GM19324 (cell line): ENCODE results near the gene HLA-DMA.

Experiments
- ATAC-seq: cut with Tn5 transposase; IDR thresholded peaks from one replicate; pipeline ENCODE4 v1.9.1; 2021; ENCODE audit warnings: mild to moderate bottlenecking, moderate library complexity; ENCODE audit not compliant: unreplicated experiment, low FRiP score

The HLA-DMA gene

DNA sequence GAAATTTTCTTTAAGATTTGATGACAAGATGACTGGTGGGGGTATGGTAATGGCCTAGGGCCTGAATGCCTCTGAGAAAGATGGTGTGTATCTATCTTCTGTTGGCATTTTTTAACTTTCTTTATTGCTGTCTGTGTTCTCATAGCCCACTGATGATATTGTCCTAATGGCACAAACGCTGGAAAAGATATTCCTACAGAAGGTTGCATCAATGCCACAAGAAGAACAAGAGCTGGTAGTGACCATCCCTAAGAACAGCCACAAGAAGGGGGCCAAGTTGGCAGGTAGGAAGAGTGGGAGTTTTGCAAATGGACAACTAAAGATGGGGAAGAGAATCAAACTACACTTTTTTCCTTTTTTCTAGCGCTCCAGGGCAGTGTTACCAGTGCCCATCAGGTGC is 23.0 kb upstream of the HLA-DMA start:
- ATAC-seq, result no peak

DNA sequence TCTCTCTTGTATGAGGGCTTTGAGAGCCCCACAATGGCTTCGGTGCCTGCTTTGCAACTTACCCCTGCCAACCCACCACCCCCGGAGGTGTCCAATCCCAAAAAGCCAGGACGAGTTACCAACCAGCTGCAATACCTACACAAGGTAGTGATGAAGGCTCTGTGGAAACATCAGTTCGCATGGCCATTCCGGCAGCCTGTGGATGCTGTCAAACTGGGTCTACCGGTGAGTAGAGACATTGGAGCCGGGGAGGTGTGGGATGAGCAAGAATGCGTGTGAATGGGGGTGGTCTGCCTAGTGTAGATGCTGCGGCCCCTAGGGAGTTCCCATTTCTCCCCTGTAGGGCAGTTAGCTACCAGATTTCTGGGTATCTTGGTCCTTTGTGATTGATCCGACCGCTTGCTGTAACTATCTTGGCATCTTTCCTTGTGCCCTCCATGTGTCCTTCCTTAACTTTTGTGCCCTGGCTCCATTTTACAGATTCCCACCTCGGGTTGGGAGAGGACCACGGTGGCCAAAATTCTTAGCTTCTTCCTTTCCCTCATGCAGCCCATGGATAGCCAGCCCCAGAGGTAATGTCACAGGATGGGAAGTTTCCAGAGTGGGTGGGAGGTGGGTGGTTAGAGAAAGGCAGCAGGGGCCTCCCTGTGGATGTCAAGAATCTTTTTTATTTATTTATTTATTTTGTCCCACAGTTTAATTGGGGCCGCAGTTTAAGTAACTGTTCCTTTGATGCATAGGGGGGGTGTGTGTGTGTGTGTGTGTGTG is 21.8 kb upstream of the HLA-DMA start:
- ATAC-seq, result no peak

DNA sequence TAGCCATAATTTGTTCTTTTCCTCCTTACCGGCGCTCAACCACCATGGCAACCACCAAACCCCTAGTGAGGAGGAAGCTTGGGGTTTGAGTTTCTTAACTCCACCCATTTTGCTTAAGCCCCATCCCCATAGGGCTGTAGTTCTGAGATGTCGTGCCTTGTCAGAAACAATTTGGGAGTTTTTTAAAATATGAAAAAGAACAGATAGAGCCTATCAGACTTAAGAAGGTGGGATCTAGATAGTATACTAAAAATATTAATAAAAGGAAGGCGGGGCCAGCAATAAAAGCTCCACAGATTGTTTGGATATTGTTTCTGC is 21.1 kb upstream of the HLA-DMA start:
- ATAC-seq, result no peak

DNA sequence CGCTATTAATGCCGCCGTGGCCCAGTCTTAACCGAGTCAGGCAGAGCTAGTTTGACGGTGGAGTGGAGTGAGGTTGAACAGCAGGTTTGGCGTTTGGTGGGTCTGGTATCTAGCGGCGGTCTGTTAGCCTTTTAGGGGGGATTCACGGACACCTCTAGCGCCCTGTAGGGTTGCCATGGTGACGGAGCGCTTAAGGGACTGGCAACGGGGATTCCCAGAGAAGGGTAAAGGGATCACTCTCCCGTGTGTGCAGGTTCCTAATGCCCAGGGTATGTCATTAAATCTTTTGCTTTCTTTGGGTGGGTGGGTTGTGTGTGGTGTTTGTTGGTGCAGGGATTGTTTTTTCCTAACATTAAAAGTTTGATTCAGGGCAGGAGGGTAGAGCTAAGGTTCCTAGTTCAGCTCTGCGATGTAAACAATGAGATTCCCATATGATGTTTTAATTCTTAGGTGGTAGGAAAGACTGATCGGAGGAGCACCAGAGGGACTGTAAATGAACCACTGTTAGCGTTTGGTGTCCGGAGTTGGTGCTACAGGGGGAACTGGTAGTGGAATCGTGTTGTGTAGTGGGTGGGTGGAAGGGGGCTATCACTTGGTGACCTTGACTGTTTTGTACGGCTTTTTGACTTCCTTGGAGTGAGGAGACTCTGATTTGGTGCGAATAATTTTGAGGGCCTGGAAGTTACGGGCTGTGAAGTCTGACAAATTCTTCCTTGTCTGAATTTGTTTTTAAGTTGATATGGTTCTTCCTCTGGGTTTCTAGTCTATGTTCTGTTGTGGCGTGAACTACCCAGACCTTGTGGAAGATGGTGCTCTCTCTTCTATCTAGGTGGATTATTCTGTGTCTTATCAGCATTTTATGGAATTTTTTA is 20.5 kb upstream of the HLA-DMA start:
- no peak for ATAC-seq

DNA sequence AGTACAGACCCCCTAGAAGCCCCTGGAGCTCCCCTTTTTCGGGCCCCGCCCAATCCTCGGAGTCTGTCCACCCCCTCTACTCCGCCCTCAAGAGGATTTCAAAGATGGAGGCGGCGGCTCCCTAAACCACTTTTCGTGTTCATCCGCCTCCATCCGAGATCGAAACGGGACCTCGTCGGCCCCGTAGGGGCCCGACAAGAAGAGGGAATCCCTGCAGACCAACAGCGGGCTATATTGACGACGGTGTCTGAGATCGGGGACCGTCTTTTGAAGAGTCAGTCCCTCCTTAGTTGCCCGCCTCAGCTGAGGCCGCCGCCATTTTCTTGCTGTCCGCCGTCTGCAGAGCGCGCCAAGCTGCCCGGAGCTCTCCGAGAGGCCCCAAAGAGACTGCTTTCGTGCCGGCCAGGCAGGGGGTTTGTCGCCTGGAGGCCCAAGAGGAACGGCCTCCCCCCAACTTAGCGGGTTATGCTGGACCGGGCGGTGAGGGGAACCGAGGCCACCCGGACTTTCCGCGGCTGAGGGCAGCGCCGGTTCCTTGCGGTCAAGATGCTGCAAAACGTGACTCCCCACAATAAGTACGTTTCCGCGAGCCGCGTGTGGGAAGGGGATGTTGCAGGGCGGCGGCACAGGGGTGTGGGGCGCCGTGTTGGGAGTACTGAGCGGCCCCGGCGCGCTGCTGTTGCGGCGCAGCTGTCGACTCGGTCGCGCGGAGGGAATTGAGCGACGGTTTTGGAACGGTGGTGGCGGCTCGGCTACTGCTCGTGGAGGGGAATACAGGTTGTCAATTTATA is 19.7 kb upstream of the HLA-DMA start:
- ATAC-seq, result no peak

DNA sequence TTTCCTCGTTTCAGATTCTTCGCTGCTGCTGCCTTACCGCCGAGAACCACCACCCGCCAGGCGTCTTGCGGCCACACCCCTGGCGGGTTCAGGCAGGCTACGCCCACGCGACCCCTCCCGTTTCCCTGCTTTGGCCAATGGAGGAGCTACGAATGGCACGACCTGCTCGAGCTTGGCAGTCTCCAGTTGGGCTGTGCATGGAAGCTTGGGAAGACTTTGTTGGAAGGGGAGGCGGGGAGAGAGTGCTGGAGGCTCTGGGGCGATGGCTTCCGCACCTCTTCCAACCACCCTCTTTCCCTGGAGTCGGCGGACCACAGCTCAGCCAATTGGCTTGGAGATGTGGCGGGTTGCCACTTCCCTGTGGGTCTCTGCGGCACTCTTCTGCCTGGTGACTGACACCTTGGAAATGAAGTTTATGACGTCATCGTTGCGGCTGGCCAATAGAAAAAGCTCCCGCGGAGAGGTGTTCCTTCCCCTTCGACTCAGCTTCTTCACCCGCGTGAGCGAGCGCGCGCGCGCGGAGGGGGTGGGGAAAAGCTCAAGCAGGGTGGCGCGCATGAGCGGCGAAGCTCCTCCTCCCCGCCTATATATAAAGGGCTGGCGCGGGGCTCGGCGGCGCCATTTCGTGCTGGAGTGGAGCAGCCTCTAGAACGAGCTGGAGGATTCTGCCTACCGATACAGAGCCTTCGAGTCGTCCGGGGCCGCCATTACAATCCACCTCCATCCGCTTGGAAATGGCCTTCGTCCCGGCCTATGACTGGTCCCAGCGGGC is 18.9 kb upstream of the HLA-DMA start:
- ATAC-seq, result peak; percentile 49

DNA sequence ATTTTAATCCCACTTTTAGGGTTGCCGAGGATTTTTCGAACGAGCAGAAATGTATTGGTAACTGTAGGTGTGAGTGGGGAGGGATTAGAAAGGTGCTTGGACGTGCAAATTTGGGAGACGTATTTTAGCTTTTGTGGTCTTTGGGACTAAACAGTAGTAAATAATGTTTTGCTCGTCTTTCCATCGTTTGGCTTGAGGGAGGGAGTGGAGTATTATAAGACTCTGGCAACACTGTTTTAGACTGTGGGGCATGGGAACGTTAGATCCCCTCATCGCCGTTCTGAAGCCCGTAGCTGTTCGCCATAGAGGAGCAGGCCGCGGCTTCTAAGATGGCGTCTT is 18.3 kb upstream of the HLA-DMA start:
- ATAC-seq, result no peak

DNA sequence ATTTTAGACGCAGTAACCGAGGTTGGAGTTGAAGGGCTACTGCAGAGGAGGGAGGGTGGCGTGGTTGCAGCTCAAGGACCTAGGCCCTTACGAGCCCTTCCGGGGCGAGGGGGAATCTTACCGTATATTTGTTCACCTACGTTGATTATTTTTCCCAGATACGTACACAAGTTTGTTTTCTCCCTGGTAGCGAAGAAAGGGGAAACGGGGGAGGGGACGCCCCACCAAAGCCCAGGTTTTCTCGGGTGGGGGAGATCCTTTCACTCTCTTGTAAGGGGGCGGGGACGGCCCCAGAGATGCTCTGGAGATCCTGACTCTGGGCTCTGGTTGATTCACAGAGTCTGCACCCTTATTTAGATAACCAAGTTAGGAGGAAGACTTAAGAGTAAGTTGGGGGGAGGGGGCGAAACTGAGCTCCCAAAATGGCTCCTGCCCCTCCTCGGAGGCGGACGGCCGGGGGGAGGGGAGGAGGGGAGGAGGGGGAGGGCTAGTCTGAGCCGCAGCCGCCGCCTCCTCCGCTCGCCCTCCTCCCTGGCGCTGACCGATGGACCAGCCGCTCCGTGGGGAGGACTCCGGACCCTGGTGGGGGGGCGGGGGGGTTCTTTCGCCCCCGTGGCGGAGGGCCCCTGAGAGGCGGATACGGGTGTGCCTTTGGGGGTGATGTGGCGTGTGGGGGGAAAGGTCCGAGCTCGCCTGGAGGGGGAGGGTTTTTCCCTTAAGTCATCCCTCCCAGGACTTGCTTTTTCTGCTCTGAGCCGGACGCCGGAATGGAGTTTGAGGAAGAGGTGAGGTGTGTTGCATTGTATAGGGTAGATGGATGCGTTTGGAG is 17.7 kb upstream of the HLA-DMA start:
- ATAC-seq, result no peak

DNA sequence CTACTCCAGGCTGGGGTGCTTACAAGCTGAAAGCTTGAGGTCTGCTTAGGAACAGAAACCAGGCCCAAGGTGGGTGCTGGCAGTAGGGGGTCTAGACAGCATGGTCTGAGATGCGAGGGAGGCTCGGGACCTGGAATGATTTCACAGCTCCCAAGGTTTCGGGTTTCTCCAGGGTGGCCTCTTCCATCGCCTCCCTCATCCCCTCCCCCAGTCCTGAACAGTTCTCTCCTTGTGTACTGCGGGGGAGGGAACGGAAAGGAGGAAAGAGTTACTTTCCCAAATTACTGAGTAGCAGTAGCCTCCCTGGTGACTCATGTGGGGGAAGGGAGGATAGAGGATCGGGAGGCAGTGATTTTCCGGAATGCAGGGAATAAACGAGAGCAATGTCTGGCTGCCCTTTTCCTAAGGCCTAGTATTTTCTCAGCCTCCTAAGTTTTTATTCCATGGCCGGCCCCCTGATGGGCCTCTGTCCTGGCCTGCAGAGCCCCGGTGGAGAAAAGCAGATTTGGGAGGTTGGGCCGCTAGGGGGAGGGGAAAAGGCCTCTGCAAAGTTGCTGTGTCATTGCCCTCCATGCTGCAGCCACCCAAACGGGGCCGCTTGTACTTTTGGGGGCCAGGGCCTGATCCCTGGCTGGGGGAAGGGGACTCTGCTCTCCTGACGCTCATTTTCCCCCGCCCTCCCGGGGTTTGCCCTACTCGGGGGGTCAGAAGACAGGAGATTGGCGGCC is 17.0 kb upstream of the HLA-DMA start:
- ATAC-seq, result no peak

DNA sequence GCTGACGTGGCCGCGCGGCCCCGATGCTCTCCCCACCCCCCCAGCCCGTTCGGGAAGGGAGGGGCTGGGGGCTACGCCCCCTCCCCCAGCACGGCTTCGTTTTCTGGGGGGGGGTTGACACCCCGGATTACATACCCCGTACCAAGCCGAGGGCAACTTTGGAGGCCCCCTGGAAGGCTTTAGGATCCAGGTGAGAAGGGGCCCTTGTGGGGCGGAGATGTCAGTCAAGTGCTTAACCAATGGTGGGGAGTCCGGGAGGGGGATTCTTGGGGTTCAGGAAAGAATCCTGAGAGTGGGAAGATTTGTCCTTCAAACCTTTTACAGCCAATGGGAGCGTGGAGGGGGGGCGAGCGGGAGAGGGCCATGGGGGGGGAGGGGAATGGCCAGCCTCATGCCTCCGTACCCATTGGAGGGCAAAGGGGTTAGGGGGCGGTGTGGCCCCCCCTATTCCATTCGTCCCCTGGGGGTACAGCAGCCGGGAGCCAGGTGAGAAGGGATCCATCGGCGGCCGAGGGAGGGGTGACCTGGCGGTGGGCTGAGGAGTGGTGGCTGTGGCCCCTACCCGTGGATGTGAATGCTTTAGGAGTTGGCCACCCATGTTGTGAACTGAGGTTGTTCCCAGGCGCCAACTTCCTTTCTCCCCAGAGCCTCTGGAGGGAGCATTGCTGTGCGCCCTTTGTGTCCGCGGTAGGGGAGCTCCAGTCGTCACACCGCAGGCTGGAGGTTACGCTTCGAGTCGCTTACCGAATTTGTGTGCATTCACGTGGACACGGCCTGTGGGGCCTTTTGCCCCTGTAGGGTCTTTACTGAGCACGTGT is 16.2 kb upstream of the HLA-DMA start:
- no peak for ATAC-seq

DNA sequence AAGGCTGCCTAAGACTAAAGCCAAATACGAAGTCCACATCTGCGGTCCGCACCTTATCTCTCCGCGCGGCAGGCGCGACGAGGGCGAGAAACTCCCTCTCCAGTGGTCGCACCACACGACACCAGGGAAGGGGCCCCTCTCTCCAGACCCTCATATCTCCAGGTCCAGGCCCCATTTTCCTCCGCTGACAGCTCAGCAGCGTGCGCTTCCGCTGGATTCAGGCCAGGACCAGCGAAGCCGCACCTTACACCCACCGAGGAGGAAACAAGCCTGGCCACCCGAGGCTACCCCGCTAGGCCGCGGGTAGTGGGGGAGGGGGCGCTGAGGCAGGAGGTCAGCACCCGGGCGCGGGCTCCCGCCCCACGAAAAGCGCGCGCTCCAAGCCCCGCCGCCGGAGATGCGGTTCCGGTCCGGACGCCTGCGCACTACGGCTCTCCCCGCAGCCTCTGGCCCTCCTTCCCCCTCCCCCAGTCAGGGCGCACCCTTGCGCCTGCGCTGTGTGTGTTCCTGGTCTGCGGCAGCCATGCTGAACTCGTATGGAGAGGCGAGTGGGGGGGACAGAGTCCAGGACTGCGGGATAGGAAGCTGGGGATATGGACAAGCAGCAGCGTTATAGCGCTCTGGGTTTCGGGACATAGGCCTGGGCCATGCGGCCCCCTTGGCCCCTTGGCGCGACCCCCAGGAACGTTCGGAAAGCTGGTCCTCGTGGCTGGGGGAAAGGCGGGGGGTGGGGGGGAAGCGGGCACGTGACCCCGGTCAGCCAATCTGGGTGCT is 15.4 kb upstream of the HLA-DMA start, which contains the start of gene BRD2:
Gene BRD2, plus strand, starts transcription at position 502 of the 774 bp plus-strand sequence. CDS start 4,305 bp downstream, outside the sequence.
- peak; percentile 42 for ATAC-seq

DNA sequence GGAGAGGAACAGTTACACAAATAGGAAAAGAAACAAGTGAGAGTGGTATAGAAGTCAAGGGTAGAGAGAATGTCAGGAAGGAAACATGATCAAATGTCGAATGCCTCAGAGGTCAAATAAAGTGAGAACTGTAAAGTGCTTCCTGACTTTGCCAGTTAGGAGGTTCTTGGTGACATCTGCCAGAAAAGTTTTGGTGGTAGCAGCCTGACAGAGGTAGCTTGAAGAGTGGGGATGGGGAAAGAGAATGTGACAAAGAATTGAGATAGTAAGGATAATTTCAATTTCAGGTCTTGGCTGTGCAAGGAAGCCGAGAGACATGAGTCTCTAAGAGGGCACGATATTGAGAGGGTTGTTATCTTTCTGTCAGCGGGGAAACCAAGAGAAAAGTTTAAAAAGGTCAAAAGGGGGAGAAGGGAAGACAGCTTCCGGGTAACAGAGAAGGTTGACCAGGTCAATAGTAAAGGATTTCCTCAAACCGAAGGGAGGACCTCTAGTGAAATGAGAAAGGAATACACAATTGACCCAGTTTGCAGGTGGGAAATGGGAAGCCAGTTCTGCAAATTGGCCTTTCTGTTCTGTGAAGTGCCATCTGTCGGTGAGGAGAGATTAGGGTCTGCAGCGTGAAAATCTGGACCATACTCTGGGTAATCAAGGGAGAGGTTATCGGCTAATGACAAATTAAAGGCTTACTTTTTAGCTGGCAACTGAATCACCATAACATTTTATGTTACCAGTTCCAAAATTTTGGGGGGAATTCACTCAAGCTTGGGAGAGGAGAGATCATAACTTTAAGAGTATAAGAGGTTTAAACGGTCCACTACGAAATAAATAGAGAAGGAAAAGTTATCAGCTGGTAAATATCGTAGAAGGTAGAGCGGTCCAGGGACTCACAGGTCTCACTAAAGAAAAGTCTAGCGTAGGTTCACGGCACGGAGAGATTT is 14.5 kb upstream of the HLA-DMA start:
- no peak for ATAC-seq

DNA sequence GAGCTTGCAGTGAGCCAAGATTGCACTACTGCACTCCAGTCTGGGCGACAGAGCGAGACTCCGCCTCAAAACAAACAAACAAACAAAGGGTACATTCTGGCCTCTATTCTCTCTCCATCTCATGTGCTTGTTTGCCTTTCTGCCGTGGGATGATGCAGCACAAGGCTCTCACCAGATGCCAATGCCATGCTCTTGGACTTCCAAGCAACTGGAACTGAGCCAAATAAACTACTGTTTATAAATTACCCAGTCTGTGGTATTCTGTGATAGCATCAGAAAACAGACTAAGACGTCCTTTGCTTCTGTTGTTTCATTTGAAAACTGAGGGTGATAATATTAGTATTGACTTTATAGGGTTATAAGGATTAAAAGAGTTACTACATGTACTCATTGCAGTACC is 11.9 kb upstream of the HLA-DMA start:
- no peak for ATAC-seq

DNA sequence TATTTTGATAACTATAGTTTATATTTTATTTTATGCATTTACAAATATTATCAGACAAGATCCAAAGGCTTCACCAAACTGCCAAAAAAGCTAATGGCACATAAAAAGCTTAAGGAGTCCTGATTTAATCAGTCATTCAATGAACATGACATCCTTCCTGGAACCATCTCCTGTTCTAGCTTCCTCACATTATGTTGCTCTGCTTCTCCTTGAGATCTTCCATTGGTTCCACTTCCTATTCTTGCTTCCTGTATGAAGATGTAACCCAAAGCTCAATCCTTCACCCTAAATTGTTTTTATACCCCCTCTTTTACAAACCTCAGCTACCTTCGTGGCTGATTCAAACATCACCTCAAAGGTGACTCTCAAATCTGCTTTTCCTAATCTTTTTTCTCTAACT is 11.0 kb upstream of the HLA-DMA start:
- no peak for ATAC-seq

DNA sequence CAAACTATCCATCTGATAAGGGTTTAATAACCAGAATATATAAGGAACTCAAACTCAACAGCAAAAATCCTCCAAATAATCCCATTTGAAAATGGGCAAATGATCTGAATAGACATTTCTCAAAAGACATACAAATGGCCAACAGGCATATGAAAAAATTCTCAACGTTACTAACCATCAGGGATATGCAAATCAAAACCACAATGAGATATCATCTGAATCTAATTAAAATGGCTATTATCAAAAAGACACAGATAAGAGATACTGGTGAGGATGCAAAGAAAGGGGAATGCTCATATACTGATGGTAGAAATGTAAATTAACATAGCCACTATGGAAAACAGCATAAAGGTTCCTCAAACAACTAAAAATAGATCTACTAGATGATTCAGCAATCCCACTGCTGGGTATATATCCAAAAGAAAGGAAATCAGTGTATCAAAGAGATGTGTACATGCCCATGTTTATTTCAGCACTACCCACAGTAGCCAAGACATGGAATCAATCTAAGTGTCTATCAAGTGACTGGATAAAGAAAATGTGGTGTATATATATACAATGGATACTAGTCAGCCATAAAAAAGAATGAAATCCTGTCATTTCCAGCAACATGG is 9.4 kb upstream of the HLA-DMA start:
- ATAC-seq, result no peak

DNA sequence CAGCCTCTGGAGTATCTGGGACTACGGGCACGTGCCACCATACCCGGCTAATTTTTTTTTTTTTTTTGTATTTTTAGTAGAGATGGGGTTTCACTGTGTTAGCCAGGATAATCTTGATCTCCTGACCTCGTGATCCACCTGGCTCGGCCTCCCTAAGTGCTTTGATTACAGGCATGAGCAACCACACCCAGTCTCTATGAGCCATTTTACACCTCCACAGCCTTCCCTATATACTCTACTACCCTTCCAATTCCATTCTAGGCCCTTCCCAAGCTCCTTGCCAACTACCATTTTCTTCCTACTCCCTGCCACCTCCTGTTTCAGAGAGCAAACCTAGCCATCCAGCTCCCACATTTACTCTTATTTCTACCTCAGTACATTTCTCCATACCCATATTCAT is 7.7 kb upstream of the HLA-DMA start:
- ATAC-seq, result no peak
